Endothelial cell of umbilical vein (primary cell): ENCODE data around the gene CLEC2L. TPM values are rescaled to one million over a fixed set of nuclear protein-coding genes. Genes with fewer than 3 reads are reported as not detected.

Source experiments
- BruUV-seq: library from RNA; stranded (reverse); fragments of 400-500 nt; replicated peaks from 2 replicates; lab custom pipeline; 2021; lab: Mats Ljungman, UMichigan
- CTCF ChIA-PET: fragments of 300-600, 350-600 bp; sonication (Branson Sonifier 250); formaldehyde crosslinking; loops from one replicate; lab custom pipeline; 2021; ENCODE audit warnings: antibody characterized with exemption, inconsistent platforms; lab: Charles Lee
- POLR2A ChIA-PET: fragments of 300-600, 350-600 bp; sonication (Branson Sonifier 250); formaldehyde crosslinking; loops from one replicate; lab custom pipeline; 2021; ENCODE audit warnings: antibody characterized with exemption, inconsistent platforms; lab: Charles Lee
- DNase-seq: peaks from one replicate; pipeline ENCODE4 v3.0.0-alpha.2; 2011; ENCODE audit warnings: low read depth, low spot score
- FAIRE-seq: peaks from 2 replicates; lab custom pipeline; 2011; peaks lifted over from hg19 to GRCh38; lab: Jason Lieb, UNC
- H2AFZ ChIP-seq: 2 replicates; pipeline ENCODE4 v1.6.0; 2012; ENCODE audit warnings: low read depth, low read length, control low read depth, inconsistent platforms
- H3K27ac ChIP-seq: 2 replicates; pipeline ENCODE4 v1.5.1; 2011; ENCODE audit warnings: low read depth, mild to moderate bottlenecking, control low read depth, low read length, moderate library complexity; ENCODE audit not compliant: insufficient read depth
- H3K27me3 ChIP-seq, 2 experiments: 2 replicates each; pipeline versions ENCODE4 v1.6.0 to v1.6.1; 2011; ENCODE audit warnings: low read length in 2 of 2, mixed read lengths in 1 of 2; ENCODE audit not compliant: control insufficient read depth in 2 of 2, insufficient read depth in 2 of 2
- H3K36me3 ChIP-seq, 2 experiments: 2 replicates in 1 of 2; 3 replicates in 1 of 2; pipeline ENCODE4 v1.5.1; 2011; ENCODE audit warnings: low read length in 2 of 2, mild to moderate bottlenecking in 1 of 2, moderate library complexity in 1 of 2; ENCODE audit not compliant: control insufficient read depth in 2 of 2, insufficient read depth in 2 of 2; ENCODE audit errors: extremely low read depth in 1 of 2
- H3K4me1 ChIP-seq: 3 replicates; pipeline ENCODE4 v1.5.1; 2011; ENCODE audit warnings: mild to moderate bottlenecking, low read length; ENCODE audit not compliant: control insufficient read depth, insufficient read depth; ENCODE audit errors: extremely low read depth
- H3K4me2 ChIP-seq: 2 replicates; pipeline ENCODE4 v1.6.1; 2011; ENCODE audit warnings: low read length, control low read depth, mixed read lengths; ENCODE audit not compliant: insufficient read depth
- H3K4me3 ChIP-seq, 3 experiments: fragments of 200-600 bp in 1 of 3; sonication (generic), shearing (Covaris generic) in 1 of 3; replicated peaks in 1 of 3; 2 replicates each; pipeline ENCODE4 v1.5.1; 2011 to 2016; ENCODE audit warnings: control low read depth in 3 of 3, low read length in 3 of 3, mild to moderate bottlenecking in 2 of 3, inconsistent platforms in 1 of 3, low read depth in 1 of 3, moderate library complexity in 1 of 3; ENCODE audit not compliant: insufficient read depth in 1 of 3
- H3K79me2 ChIP-seq: 2 replicates; pipeline ENCODE4 v1.6.0; 2012; ENCODE audit warnings: low read length, inconsistent platforms; ENCODE audit not compliant: control insufficient read depth, insufficient read depth
- H3K9ac ChIP-seq: replicated peaks from 2 replicates; pipeline ENCODE3; 2011; ENCODE audit warnings: low read length, control low read depth; ENCODE audit not compliant: insufficient read depth; ENCODE audit errors: extremely low read depth
- H3K9me1 ChIP-seq: replicated peaks from 3 replicates; pipeline ENCODE4 v1.6.0; 2011; ENCODE audit warnings: mild to moderate bottlenecking, low read length; ENCODE audit not compliant: control insufficient read depth, insufficient read depth; ENCODE audit errors: extremely low read depth
- H3K9me3 ChIP-seq: replicated peaks from 2 replicates; pipeline ENCODE4 v1.5.1; 2012; ENCODE audit warnings: low read length, inconsistent platforms; ENCODE audit not compliant: control insufficient read depth, insufficient read depth
- H4K20me1 ChIP-seq: replicated peaks from 2 replicates; pipeline ENCODE3; 2011; ENCODE audit warnings: mild to moderate bottlenecking, low read length; ENCODE audit not compliant: control insufficient read depth, insufficient read depth; ENCODE audit errors: extremely low read depth
- EZH2 ChIP-seq: IDR thresholded peaks from 2 replicates; pipeline ENCODE4 v1.6.1; 2012; ENCODE audit warnings: borderline replicate concordance, low read depth, mild to moderate bottlenecking, moderate library complexity, low read length, inconsistent platforms; ENCODE audit not compliant: severe bottlenecking
- FOS ChIP-seq: IDR thresholded peaks from 2 replicates; pipeline ENCODE4 v1.6.1; 2011; ENCODE audit warnings: mild to moderate bottlenecking, low read length, moderate library complexity, borderline replicate concordance; ENCODE audit not compliant: insufficient read depth
- GATA2 ChIP-seq: IDR thresholded peaks from 2 replicates; pipeline ENCODE4 v1.7.0; 2011; ENCODE audit warnings: low read depth, mild to moderate bottlenecking, moderate library complexity, mixed read lengths, low read length; ENCODE audit not compliant: insufficient read length, insufficient read depth
- JUN ChIP-seq: IDR thresholded peaks from 2 replicates; pipeline ENCODE4 v1.6.1; 2011; ENCODE audit warnings: borderline replicate concordance, low read depth; ENCODE audit not compliant: insufficient read length, insufficient read depth
- MAX ChIP-seq: IDR thresholded peaks from 2 replicates; pipeline ENCODE4 v1.6.1; 2011; ENCODE audit not compliant: insufficient read depth, insufficient read length
- MYC ChIP-seq: IDR thresholded peaks from one replicate; pipeline ENCODE4 v1.6.1; 2011; ENCODE audit warnings: mild to moderate bottlenecking, low read depth, low read length
- POLR2A ChIP-seq: IDR thresholded peaks from 2 replicates; pipeline ENCODE4 v1.6.1; 2012; ENCODE audit warnings: low read depth, mild to moderate bottlenecking, control low read depth, low read length
- POLR2AphosphoS5 ChIP-seq: IDR thresholded peaks from 2 replicates; pipeline ENCODE4 v1.6.1; 2012; ENCODE audit warnings: low read depth, mild to moderate bottlenecking, control low read depth, low read length, moderate library complexity; ENCODE audit not compliant: insufficient read depth
- dilution Hi-C: fragments of 300-500 bp; cut with MboI; formaldehyde crosslinking; loops from one replicate; pipeline ENCODE4 v1.15.0; 2019; ENCODE audit warnings: low sequenced_read_pairs; ENCODE audit not compliant: extremely low pct_ligation_motif_present
- intact Hi-C: fragments of 100-400 bp; cut with micrococcal nuclease; formaldehyde crosslinking; loops from one replicate; pipeline ENCODE4 v1.10.0; 2022
- polyA plus RNA-seq, 4 experiments: library from polyadenylated mRNA; depleted of rRNA in 3 of 4; stranded (reverse) in 3 of 4; unstranded in 1 of 4; fragments of >200 nt; gene quantifications; 2 replicates each; pipeline versions ENCODE4 v1.2.1 to v1.2.3, GENCODE V29; 2011 to 2012; ENCODE audit warnings: missing spikeins in 1 of 4
- total RNA-seq: library from RNA; stranded (reverse); gene quantifications from 2 replicates; pipeline ENCODE4 v1.2.3, GENCODE V29; 2021
- TF ChIP-seq, protein P1 (sequence below), 2 donors: IDR thresholded peaks; 1 replicate in 1 of 2; 2 replicates in 1 of 2; pipeline ENCODE4 v1.5.1; 2011; ENCODE audit warnings: low read length in 2 of 2, mild to moderate bottlenecking in 2 of 2, moderate library complexity in 2 of 2, control low read depth in 1 of 2, inconsistent platforms in 1 of 2, low read depth in 1 of 2; ENCODE audit not compliant: insufficient read depth in 1 of 2; ENCODE audit errors: extremely low read depth in 1 of 2

CLEC2L gene
- total and polyA plus RNA-seq, 2 donors (not counting 3 experiments of a cell fraction or from before 2014, with no cell fraction given): not detected

DNA sequence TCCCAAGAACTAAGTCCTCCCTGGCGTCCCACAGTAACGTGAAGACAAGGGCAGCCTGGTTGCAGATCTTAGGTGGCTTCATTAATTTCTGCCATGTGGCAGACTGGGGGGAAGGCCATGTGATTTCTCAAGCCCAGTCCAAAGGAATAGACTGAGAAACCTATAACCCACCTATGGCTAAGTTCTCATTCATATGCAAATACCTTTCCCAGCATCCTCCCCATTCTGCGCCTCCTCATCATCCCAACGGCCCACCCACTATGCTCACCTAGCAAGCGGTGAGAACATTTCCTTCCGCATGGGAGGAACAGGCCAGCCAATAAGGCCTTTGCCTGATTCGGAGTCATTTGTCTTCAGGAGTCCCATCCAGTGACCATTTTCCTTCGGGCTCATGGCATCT lies 8.2 kb upstream of the CLEC2L start:
- DNase-seq (no peak), FAIRE-seq (no peak)
- H3K9me1 ChIP-seq: no peaks in the 10 kb centered on the region
- dilution Hi-C loops: no loop called here
- no peaks in the 10 kb centered on the region for H3K9me3 ChIP-seq
- no peak overlapping the region for H3K9ac ChIP-seq
- H3K27ac ChIP-seq: no peak overlapping the region
- H3K4me1 ChIP-seq: no peaks in the 10 kb centered on the region
- H3K4me3 ChIP-seq: no peak overlapping the region
- no peaks in the 10 kb centered on the region for H4K20me1 ChIP-seq
- TF ChIP-seq GATA2: no peak
- TF ChIP-seq JUN: no peak
- TF ChIP-seq FOS: no peak
- H3K27me3 ChIP-seq: peaks cover 6 to 8% of the 10 kb centered on the region in 2 experiments
- no peak overlapping the region for H2AFZ ChIP-seq
- POLR2A ChIA-PET: no interaction called here
- BruUV-seq: no TSS peak
- no peaks in the 10 kb centered on the region for H3K79me2 ChIP-seq
- CTCF ChIA-PET: interaction anchor here (1.0 kb wide), 1 partner anchor 15 kb away, joined by 4 read pairs; no protein-coding TSS in a partner anchor
- H3K4me2 ChIP-seq: no peak overlapping the region
- no peaks in the 10 kb centered on the region for H3K36me3 ChIP-seq
- intact Hi-C loops: no loop called here

- TF ChIP-seq, protein P1, sequence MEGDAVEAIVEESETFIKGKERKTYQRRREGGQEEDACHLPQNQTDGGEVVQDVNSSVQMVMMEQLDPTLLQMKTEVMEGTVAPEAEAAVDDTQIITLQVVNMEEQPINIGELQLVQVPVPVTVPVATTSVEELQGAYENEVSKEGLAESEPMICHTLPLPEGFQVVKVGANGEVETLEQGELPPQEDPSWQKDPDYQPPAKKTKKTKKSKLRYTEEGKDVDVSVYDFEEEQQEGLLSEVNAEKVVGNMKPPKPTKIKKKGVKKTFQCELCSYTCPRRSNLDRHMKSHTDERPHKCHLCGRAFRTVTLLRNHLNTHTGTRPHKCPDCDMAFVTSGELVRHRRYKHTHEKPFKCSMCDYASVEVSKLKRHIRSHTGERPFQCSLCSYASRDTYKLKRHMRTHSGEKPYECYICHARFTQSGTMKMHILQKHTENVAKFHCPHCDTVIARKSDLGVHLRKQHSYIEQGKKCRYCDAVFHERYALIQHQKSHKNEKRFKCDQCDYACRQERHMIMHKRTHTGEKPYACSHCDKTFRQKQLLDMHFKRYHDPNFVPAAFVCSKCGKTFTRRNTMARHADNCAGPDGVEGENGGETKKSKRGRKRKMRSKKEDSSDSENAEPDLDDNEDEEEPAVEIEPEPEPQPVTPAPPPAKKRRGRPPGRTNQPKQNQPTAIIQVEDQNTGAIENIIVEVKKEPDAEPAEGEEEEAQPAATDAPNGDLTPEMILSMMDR (IDR thresholded peaks at IDR 0.05; ENCODE audit: extremely low read depth in 1 of 2, insufficient read depth in 1 of 2, low read depth in 1 of 2, low read length in 2 of 2): no peak
- no peak for TF ChIP-seq MYC
- TF ChIP-seq POLR2AphosphoS5: no peak
- no peak for TF ChIP-seq EZH2
- TF ChIP-seq GATA2: no peak
- TF ChIP-seq JUN: no peak
- TF ChIP-seq POLR2A: no peak
- no peak for TF ChIP-seq FOS
- TF ChIP-seq MAX: no peak
- Histone ChIP-seq H4K20me1 (no peaks in the 10 kb centered on the region), H3K9ac (no peak overlapping the region), H2AFZ (no peak overlapping the region), H3K4me2 (no peak overlapping the region), H3K79me2 (no peaks in the 10 kb centered on the region), H3K9me1 (no peaks in the 10 kb centered on the region), H3K9me3 (no peaks in the 10 kb centered on the region), H3K4me1 (no peaks in the 10 kb centered on the region), H3K36me3 (no peaks in the 10 kb centered on the region), H3K27ac (no peak overlapping the region), H3K27me3 (peaks cover 29% of the 10 kb centered on the region in 2 experiments), H3K4me3 (no peak overlapping the region)
- no peak for FAIRE-seq
- dilution Hi-C loops: no loop called here
- BruUV-seq: no TSS peak
- ChIA-PET POLR2A (no interaction called here), CTCF (interaction anchor here (0.5 to 1.0 kb wide), 2 partner anchors 9 to 959 kb away, joined by 3 read pairs; no protein-coding TSS in a partner anchor)
- no peak for DNase-seq
- intact Hi-C loops: no loop called here
These were observed 2.0 kb upstream of the CLEC2L start for GRCh38 chr7:139521439-139521838.
